Fibroblast of lung (primary cell): ENCODE measurements around the gene GRN. TPM values are rescaled to one million over a fixed set of nuclear protein-coding genes. Genes with fewer than 3 reads are reported as not detected.

Experiments
- DNase-seq, 2 donors: peaks; one replicate each; pipeline versions ENCODE4 v3.0.0 to v3.0.0-alpha.2; 2010; ENCODE audit warnings: low read depth in 2 of 2
- H2AFZ ChIP-seq: 2 replicates; pipeline ENCODE4 v1.5.1; 2012; ENCODE audit warnings: low read length, control low read depth, inconsistent platforms
- H3K27ac ChIP-seq: 2 replicates; pipeline ENCODE4 v1.5.1; 2011; ENCODE audit warnings: low read length, control low read depth; ENCODE audit not compliant: insufficient read depth
- H3K27me3 ChIP-seq: 2 replicates; pipeline ENCODE4 v1.5.1; 2011; ENCODE audit warnings: mild to moderate bottlenecking, low read length; ENCODE audit not compliant: control insufficient read depth, insufficient read depth
- H3K36me3 ChIP-seq: 2 replicates; pipeline ENCODE4 v1.5.1; 2011; ENCODE audit warnings: low read length; ENCODE audit not compliant: control insufficient read depth, insufficient read depth
- H3K4me1 ChIP-seq: 2 replicates; pipeline ENCODE4 v1.5.1; 2011; ENCODE audit warnings: low read length; ENCODE audit not compliant: control insufficient read depth, insufficient read depth; ENCODE audit errors: extremely low read depth
- H3K4me2 ChIP-seq: 2 replicates; pipeline ENCODE4 v1.5.1; 2011; ENCODE audit warnings: low read length, control low read depth; ENCODE audit not compliant: insufficient read depth; ENCODE audit errors: extremely low read depth
- H3K4me3 ChIP-seq, 4 experiments: fragments of 200-600 bp in 1 of 4; sonication (generic) in 1 of 4; replicated peaks in 1 of 4; 2 replicates each; pipeline ENCODE4 v1.5.1; 2011 to 2016; ENCODE audit warnings: low read length in 4 of 4, low read depth in 3 of 4, mild to moderate bottlenecking in 3 of 4, control low read depth in 2 of 4, inconsistent platforms in 1 of 4, mixed read lengths in 1 of 4; ENCODE audit not compliant: insufficient read depth in 1 of 4; ENCODE audit errors: control extremely low read depth in 1 of 4
- H3K79me2 ChIP-seq: 2 replicates; pipeline ENCODE4 v1.5.1; 2012; ENCODE audit warnings: mild to moderate bottlenecking, low read length, inconsistent platforms; ENCODE audit not compliant: control insufficient read depth, insufficient read depth
- H3K9ac ChIP-seq: 2 replicates; pipeline ENCODE4 v1.5.1; 2011; ENCODE audit warnings: mild to moderate bottlenecking, low read length, control low read depth; ENCODE audit not compliant: insufficient read depth
- H3K9me3 ChIP-seq: 2 replicates; pipeline ENCODE4 v1.5.1; 2012; ENCODE audit warnings: low read depth, low read length; ENCODE audit not compliant: control insufficient read depth, insufficient read depth
- H4K20me1 ChIP-seq: 2 replicates; pipeline ENCODE4 v1.5.1; 2011; ENCODE audit warnings: low read length; ENCODE audit not compliant: control insufficient read depth, insufficient read depth; ENCODE audit errors: extremely low read depth
- EZH2 ChIP-seq: IDR thresholded peaks from 2 replicates; pipeline ENCODE4 v1.5.1; 2012; ENCODE audit warnings: low read length, control low read depth, mild to moderate bottlenecking; ENCODE audit errors: missing control alignments
- polyA plus RNA-seq, 2 donors: library from polyadenylated mRNA; depleted of rRNA in 1 of 2; stranded (reverse) in 1 of 2; unstranded in 1 of 2; fragments of >200 nt; gene quantifications; 2 replicates each; pipeline ENCODE4 v1.2.1, GENCODE V29; 2011 to 2012; ENCODE audit warnings: missing spikeins in 1 of 2
- total RNA-seq: library from RNA; depleted of rRNA; stranded (reverse); fragments of >200 nt; gene quantifications from 2 replicates; pipeline ENCODE4 v1.2.1, GENCODE V29; 2014
- TF ChIP-seq, protein P1 (sequence below), 2 donors: IDR thresholded peaks in 1 of 2; conservative IDR thresholded peaks in 1 of 2; 1 replicate in 1 of 2; 2 replicates in 1 of 2; pipeline ENCODE4 v1.5.1; 2011 to 2012; ENCODE audit warnings: low read length in 2 of 2, control low read depth in 1 of 2, inconsistent platforms in 1 of 2, low read depth in 1 of 2, mild to moderate bottlenecking in 1 of 2

The GRN gene
- total and polyA plus RNA-seq, 2 donors (not counting 1 experiment from before 2014, with no cell fraction given), result 146 to 315 TPM

DNA sequence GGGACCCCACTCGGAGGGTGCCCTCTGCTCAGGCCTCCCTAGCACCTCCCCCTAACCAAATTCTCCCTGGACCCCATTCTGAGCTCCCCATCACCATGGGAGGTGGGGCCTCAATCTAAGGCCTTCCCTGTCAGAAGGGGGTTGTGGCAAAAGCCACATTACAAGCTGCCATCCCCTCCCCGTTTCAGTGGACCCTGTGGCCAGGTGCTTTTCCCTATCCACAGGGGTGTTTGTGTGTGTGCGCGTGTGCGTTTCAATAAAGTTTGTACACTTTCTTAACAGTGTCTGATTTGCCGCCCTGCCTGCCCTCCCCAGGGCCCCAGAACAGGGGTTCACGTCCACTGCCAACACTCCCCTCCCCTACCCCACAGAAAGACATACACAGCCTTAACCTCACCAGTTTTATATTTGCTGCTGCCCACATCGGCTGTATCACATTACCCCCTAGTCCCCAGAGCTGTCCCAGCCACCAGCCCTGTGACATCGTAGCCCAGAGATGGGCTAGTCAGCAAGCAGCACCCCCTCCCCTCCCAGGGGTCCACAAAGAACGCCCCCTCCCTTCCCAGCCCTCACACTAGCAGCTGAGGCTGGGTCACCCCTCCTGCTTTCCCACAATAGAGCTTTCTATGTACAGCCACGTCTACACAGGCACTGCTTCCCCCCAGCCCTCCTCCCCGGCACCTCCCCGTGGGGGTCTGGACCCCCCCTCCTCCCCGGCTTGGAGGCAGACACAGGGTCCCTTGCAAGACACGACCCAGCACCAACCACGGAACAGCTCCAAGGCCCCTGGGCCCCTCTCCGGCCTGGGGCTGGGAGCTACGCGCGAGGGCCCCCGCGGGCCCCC is 7.9 kb downstream of the GRN start:
- no peak for TF ChIP-seq EZH2
- TF ChIP-seq, protein P1, sequence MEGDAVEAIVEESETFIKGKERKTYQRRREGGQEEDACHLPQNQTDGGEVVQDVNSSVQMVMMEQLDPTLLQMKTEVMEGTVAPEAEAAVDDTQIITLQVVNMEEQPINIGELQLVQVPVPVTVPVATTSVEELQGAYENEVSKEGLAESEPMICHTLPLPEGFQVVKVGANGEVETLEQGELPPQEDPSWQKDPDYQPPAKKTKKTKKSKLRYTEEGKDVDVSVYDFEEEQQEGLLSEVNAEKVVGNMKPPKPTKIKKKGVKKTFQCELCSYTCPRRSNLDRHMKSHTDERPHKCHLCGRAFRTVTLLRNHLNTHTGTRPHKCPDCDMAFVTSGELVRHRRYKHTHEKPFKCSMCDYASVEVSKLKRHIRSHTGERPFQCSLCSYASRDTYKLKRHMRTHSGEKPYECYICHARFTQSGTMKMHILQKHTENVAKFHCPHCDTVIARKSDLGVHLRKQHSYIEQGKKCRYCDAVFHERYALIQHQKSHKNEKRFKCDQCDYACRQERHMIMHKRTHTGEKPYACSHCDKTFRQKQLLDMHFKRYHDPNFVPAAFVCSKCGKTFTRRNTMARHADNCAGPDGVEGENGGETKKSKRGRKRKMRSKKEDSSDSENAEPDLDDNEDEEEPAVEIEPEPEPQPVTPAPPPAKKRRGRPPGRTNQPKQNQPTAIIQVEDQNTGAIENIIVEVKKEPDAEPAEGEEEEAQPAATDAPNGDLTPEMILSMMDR (conservative IDR thresholded peaks at IDR 0.05 in 1 of 2, IDR thresholded peaks at IDR 0.05 in 1 of 2; ENCODE audit: low read depth in 1 of 2, low read length in 2 of 2), result no peak
- H3K27me3 ChIP-seq, result no peaks in the 10 kb centered on the region
- H3K4me3 ChIP-seq, result no peak overlapping the region
- peak overlapping the region; percentile 7 for H3K9ac ChIP-seq
- no peaks in the 10 kb centered on the region for H3K9me3 ChIP-seq
- H3K79me2 ChIP-seq, result no peaks in the 10 kb centered on the region
- H3K4me1 ChIP-seq, result no peaks in the 10 kb centered on the region
- no peak overlapping the region for H3K27ac ChIP-seq
- H3K36me3 ChIP-seq, result peaks cover 18% of the 10 kb centered on the region
- no peaks in the 10 kb centered on the region for H4K20me1 ChIP-seq
- H3K4me2 ChIP-seq, result no peak overlapping the region
- no peak for DNase-seq
- no peak overlapping the region for H2AFZ ChIP-seq

DNA sequence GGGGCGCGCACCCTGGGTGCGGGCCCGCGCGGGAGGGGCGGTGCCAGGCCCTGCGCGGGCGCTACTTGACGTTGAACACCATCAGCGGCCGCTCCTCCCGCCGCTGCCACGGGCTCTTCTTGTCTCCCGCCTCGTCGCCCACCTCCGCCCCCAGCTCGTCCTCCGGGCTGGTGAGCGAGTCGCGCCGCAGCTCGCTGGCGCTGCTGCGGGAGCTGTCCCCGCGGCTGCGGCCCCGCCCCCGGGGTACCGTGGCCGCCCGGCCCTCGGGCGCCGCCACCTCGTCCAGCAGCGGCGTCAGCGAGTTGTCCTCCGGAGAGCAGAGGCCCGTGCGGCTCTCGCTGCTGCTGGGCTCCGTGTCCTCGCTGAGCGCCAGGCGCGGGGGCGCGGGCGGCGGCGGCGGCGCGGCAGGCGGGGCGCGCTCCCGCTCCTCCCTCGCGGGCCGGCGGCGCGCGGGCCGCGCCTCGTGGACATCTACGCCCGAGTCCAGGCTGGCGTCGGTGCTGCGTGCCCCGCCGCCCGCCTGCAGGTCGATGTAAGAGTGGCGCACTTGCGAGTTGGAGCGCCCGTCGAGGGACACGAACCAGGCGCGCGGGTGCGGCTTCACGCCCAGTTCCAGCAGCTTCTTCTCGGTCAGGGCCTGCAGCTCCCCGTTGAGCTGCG is 8.7 kb downstream of the GRN start:
- Histone ChIP-seq H3K36me3 (peaks cover 18% of the 10 kb centered on the region), H3K4me2 (no peak overlapping the region), H4K20me1 (no peaks in the 10 kb centered on the region), H3K4me3 (no peak overlapping the region), H3K27me3 (no peaks in the 10 kb centered on the region), H3K9me3 (no peaks in the 10 kb centered on the region), H3K27ac (no peak overlapping the region), H3K79me2 (no peaks in the 10 kb centered on the region), H2AFZ (no peak overlapping the region), H3K9ac (no peak overlapping the region), H3K4me1 (no peaks in the 10 kb centered on the region)
- TF ChIP-seq, protein P1 (conservative IDR thresholded peaks at IDR 0.05 in 1 of 2, IDR thresholded peaks at IDR 0.05 in 1 of 2; ENCODE audit: low read depth in 1 of 2, low read length in 2 of 2), result no peak
- TF ChIP-seq EZH2, result no peak
- no peak for DNase-seq

DNA sequence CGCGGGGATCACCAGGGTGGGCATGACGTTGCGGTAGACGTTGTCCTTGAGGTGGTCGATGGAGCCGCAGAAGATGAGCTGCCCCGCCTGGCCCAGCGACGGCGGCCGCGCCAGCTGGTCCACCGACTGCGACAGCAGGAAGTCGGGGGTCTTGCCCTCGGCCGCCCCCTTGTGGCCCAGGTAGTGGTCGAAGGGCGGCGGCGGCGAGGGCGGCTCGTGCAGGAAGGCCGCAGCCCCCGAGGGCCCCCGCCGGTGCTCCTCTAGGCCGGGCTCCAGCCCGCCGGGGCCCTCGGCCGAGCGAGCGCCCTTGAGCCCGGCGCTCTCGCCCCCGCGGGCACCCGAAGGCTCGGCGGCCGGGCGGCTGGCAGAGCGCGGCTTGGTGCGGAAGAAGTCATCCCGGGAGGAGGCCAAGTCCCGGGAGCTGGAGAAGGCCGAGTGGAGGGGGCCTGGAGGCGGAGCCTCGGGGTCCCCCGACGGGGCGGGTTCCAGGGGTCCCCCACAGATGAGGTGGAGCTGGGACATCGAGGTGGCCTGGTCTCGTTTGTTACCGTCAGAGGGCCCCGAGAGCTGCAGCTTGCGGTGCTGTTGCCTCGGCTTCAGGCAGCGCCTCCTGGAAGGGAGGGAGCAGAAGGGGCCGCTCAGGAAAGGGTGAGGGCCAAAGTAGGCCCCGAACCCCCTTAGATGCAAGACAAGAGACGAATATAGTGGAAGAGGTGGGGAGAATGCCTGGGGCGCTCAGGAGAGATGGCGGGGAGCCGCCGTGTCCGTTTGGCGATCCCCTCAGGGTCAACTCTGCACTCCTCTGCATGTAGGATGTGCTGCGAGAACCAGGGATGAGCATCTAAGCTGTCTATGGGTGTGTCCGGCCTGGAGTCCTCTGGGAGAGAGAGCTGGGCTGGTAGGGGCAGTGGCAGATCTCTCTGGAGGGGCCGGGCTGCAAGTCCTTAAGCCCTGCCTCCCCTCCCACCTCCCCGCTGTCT is 9.8 kb downstream of the GRN start:
- H3K79me2 ChIP-seq, result no peaks in the 10 kb centered on the region
- H3K9me3 ChIP-seq, result no peaks in the 10 kb centered on the region
- no peak overlapping the region for H3K9ac ChIP-seq
- no peak for DNase-seq
- H3K4me2 ChIP-seq, result no peak overlapping the region
- TF ChIP-seq, protein P1 (conservative IDR thresholded peaks at IDR 0.05 in 1 of 2, IDR thresholded peaks at IDR 0.05 in 1 of 2; ENCODE audit: low read depth in 1 of 2, low read length in 2 of 2), result no peak
- TF ChIP-seq EZH2, result no peak
- H3K27me3 ChIP-seq, result no peaks in the 10 kb centered on the region
- H4K20me1 ChIP-seq, result no peaks in the 10 kb centered on the region
- no peak overlapping the region for H3K4me3 ChIP-seq
- H3K4me1 ChIP-seq, result no peaks in the 10 kb centered on the region
- H3K27ac ChIP-seq, result no peak overlapping the region
- peaks cover 16% of the 10 kb centered on the region for H3K36me3 ChIP-seq
- no peak overlapping the region for H2AFZ ChIP-seq
